PFSK-1 (cell line): ENCODE measurements around the gene APP.

ENCODE experiments used
- FOXP2 ChIP-seq: optimal IDR thresholded peaks from 2 replicates; pipeline ENCODE3; 2011; ENCODE audit warnings: borderline replicate concordance, control low read depth, inconsistent platforms; ENCODE audit not compliant: insufficient read depth; ENCODE audit errors: extremely low read length, extremely low read depth
- POLR2AphosphoS5 ChIP-seq: IDR thresholded peaks from 2 replicates; pipeline ENCODE4 v1.6.1; 2012; ENCODE audit warnings: low read depth, mild to moderate bottlenecking, control low read depth, low read length, moderate library complexity
- REST ChIP-seq, 2 experiments: IDR thresholded peaks; 2 replicates each; pipeline versions ENCODE4 v1.6.1 to v1.8.0; 2011 to 2012; ENCODE audit warnings: low read depth in 2 of 2, low read length in 2 of 2, control low read depth in 1 of 2, inconsistent platforms in 1 of 2, mild to moderate bottlenecking in 1 of 2, moderate library complexity in 1 of 2; ENCODE audit not compliant: insufficient read depth in 1 of 2
- SIN3A ChIP-seq: IDR thresholded peaks from 2 replicates; pipeline ENCODE4 v1.6.1; 2012; ENCODE audit warnings: mild to moderate bottlenecking, low read length, moderate library complexity, borderline replicate concordance; ENCODE audit not compliant: insufficient read depth
- TAF1 ChIP-seq: IDR thresholded peaks from 2 replicates; pipeline ENCODE4 v1.6.1; 2012; ENCODE audit warnings: low read length, control low read depth, borderline replicate concordance; ENCODE audit not compliant: insufficient read depth

Gene APP

DNA sequence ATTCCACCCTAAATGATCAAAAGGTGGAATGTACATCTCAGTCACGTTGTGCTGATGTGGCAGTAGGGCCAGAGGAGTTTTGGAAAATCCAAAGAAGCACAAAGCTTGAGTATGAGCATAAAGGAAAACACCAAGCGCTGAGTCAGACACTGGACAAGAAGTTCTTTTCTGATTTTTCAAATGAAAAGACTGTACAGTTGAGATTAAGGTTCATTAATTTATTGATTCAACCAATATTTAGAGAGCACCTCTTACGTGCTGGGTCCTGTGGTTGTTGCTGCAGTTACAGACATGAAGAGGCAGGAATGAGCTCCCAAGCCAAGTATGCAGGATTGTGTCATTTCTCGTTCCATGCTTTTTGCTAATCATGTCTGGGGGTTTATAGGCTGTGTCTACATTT lies 28.9 kb upstream of the APP start:
- TF ChIP-seq TAF1 = no peak
- TF ChIP-seq SIN3A = no peak
- no peak for TF ChIP-seq POLR2AphosphoS5
- no peak for TF ChIP-seq REST (IDR thresholded peaks at IDR 0.05; ENCODE audit: insufficient read depth in 1 of 2, low read depth in 2 of 2, low read length in 2 of 2)
- no peak for TF ChIP-seq FOXP2

DNA sequence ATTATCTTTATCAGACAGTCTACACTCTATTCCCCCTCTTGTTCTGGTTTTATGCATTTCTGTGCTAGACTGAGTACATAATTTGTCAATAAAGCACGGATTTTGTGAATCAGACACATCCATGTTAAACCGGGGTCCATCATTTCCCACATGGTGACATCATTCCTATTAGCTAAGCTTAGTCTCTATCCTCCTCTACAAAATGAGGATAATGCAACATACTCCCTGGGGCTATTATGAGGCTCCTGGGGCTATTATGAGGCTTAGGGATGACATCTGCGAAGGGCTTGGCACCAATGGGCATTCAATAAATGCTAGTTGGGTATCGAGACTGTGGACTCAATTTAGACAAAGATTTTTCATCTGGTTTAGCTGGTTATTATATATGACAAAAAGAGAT lies 25.1 kb upstream of the APP start:
- TF ChIP-seq FOXP2 (no peak), SIN3A (no peak), POLR2AphosphoS5 (no peak), TAF1 (no peak), REST (IDR thresholded peaks at IDR 0.05; ENCODE audit: insufficient read depth in 1 of 2, low read depth in 2 of 2, low read length in 2 of 2) (no peak)

DNA sequence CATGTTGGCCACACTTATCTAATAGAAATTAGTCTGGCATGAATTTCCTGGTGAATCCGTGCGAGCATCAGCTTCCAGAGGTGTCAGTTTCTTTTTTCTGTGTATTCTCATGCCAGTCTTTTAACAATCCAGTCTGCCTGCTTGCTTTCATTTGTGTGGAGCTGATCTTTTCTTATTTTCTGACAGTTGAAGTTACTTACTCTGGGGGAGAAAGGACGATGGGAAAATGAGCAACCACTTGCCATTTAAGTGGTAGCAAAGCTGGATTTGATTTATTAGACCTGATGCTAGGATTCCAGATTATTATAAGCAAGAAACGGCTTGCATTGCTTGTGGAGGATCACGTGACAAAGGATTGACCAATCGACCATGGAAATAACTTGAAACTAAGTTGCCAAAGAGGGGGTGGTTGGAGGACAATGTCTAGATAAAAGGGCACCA lies 24.3 kb upstream of the APP start:
- TF ChIP-seq POLR2AphosphoS5 (no peak), REST (IDR thresholded peaks at IDR 0.05; ENCODE audit: insufficient read depth in 1 of 2, low read depth in 2 of 2, low read length in 2 of 2) (no peak), SIN3A (no peak), TAF1 (no peak)

DNA sequence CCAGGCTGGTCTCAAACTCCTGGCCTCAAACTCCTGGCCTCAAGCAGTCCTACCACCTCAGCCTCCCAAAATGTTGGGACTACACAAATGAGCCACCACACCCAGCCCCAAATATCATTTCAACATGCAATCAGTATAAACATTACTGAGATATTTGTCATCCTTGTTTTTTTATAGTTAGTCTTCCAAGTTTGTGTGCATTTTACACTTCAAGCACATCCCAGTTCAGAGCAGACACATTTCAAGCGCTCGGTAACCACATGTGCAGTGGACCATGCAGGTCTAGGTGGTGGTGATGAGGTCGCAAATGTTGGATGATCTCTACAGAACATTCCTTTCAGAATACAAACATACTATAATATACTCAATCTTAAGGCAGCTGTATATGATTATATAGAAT lies 23.8 kb upstream of the APP start:
- TF ChIP-seq REST (IDR thresholded peaks at IDR 0.05; ENCODE audit: insufficient read depth in 1 of 2, low read depth in 2 of 2, low read length in 2 of 2) (no peak), SIN3A (no peak), FOXP2 (no peak), POLR2AphosphoS5 (no peak), TAF1 (no peak)

DNA sequence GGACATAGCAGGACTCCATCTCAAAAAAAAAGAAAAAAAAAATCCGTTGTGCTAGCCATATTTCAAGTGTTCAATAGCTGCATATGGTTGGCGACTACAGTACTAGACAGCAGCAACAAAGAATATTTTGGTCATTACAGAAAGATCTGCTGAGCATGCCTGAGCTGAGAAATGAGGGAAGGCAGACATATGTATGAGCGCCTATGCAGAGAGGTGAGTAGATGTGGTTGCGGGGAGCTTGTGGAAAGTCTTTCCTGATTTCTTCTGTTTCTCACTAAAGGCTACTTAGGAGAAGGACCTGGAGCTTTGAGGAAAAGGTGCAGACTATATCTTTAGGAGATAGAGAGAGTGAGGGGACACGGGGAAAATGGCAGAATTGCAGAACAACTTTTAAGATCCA lies 21.0 kb upstream of the APP start:
- TF ChIP-seq REST (IDR thresholded peaks at IDR 0.05; ENCODE audit: insufficient read depth in 1 of 2, low read depth in 2 of 2, low read length in 2 of 2) (no peak), TAF1 (no peak), POLR2AphosphoS5 (no peak), FOXP2 (no peak), SIN3A (no peak)
